Measurements from ENCODE around the gene PCA3. TPM values are rescaled to one million over a fixed set of nuclear protein-coding genes. Genes with fewer than 3 reads are reported as not detected.

Gene PCA3
- total and polyA plus RNA-seq, 11 donors, result not detected

DNA sequence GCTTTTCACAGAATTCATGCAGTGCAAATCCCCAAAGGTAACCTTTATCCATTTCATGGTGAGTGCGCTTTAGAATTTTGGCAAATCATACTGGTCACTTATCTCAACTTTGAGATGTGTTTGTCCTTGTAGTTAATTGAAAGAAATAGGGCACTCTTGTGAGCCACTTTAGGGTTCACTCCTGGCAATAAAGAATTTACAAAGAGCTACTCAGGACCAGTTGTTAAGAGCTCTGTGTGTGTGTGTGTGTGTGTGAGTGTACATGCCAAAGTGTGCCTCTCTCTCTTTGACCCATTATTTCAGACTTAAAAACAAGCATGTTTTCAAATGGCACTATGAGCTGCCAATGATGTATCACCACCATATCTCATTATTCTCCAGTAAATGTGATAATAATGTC, 21.3 kb downstream of the PCA3 start:
- whole genome bisulfite sequencing, 4 donors, result 84 to 94% (median 89%) methylated on average over 1 of the region's 1 CpG
- intact Hi-C loops (cut with DNase I), result no loop called here
- H3K27ac ChIP-seq, result no peak overlapping the region
- no peak overlapping the region for H3K4me3 ChIP-seq
- ATAC-seq (no peak), DNase-seq (no peak)
- H3K9me3 ChIP-seq, result no peaks in the 10 kb centered on the region
- H3K4me1 ChIP-seq, result no peaks in the 10 kb centered on the region
- no peaks in the 10 kb centered on the region for H3K36me3 ChIP-seq
- TF ChIP-seq, protein P1, sequence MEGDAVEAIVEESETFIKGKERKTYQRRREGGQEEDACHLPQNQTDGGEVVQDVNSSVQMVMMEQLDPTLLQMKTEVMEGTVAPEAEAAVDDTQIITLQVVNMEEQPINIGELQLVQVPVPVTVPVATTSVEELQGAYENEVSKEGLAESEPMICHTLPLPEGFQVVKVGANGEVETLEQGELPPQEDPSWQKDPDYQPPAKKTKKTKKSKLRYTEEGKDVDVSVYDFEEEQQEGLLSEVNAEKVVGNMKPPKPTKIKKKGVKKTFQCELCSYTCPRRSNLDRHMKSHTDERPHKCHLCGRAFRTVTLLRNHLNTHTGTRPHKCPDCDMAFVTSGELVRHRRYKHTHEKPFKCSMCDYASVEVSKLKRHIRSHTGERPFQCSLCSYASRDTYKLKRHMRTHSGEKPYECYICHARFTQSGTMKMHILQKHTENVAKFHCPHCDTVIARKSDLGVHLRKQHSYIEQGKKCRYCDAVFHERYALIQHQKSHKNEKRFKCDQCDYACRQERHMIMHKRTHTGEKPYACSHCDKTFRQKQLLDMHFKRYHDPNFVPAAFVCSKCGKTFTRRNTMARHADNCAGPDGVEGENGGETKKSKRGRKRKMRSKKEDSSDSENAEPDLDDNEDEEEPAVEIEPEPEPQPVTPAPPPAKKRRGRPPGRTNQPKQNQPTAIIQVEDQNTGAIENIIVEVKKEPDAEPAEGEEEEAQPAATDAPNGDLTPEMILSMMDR (IDR thresholded peaks at IDR 0.05), result no peak
- no peak for TF ChIP-seq POLR2A (IDR thresholded peaks at IDR 0.05)
- no peaks in the 10 kb centered on the region for H3K27me3 ChIP-seq

DNA sequence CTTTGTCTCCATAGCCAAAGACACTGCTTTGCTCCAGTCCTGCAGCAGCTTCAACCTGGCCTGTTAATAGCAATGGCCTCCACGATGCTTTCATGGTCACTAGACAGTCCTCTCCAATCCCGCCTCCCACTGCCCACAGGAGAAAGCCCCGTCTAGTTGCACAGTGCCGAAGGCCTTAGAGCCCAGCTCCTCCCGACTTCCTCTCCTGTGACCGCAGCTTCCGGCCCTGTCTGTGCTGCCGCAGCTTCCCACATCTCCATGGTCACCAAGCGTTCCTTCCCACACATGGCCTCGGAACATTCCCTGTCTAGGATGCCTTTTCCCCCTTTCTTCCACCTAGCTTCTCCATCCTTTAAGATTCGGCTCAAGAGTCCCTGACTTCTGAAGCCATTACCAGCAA, 23.4 kb downstream of the PCA3 start:
- intact Hi-C loops (cut with DNase I), result no loop called here
- H3K4me3 ChIP-seq, result no peak overlapping the region
- WGBS, 4 donors, result 70 to 79% (median 77%) methylated on average over 11 of the region's 11 CpGs
- no peak for TF ChIP-seq POLR2A (IDR thresholded peaks at IDR 0.05)
- TF ChIP-seq, protein P1 (IDR thresholded peaks at IDR 0.05), result no peak
- H3K36me3 ChIP-seq, result no peaks in the 10 kb centered on the region
- ATAC-seq, result no peak
- H3K27ac ChIP-seq, result no peak overlapping the region
- no peaks in the 10 kb centered on the region for H3K4me1 ChIP-seq
- DNase-seq, result no peak
- H3K9me3 ChIP-seq, result no peaks in the 10 kb centered on the region
- H3K27me3 ChIP-seq, result no peaks in the 10 kb centered on the region

DNA sequence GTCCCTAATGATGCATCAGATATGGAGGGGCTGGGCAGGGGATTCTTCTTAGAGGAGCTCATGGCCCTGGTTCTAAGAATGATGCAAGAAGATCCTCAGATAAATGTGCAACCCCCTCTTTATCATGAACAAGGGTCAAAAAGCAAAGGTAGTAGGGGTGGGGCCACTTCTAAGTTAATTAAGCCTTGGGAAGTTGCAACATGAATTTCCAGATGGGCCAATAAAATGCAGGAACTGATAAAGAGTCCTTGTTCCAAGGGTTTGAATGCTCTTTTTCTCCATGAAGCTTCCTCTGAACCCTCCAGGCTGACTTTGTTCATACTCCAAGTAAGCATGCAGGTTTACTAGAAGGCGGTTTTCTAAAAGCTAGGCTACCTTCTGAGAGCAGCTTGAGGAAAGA, 25.6 kb downstream of the PCA3 start:
- Histone ChIP-seq H3K4me1 (no peaks in the 10 kb centered on the region), H3K9me3 (no peaks in the 10 kb centered on the region), H3K4me3 (no peak overlapping the region), H3K27me3 (no peaks in the 10 kb centered on the region), H3K36me3 (no peaks in the 10 kb centered on the region), H3K27ac (no peak overlapping the region)
- ATAC-seq, result no peak
- DNase-seq, result no peak
- TF ChIP-seq, protein P1 (IDR thresholded peaks at IDR 0.05), result no peak
- no peak for TF ChIP-seq POLR2A (IDR thresholded peaks at IDR 0.05)
- WGBS, 4 donors, result 83 to 100% (median 91%) methylated on average over 1 of the region's 1 CpG
- intact Hi-C loops (cut with DNase I), result no loop called here

DNA sequence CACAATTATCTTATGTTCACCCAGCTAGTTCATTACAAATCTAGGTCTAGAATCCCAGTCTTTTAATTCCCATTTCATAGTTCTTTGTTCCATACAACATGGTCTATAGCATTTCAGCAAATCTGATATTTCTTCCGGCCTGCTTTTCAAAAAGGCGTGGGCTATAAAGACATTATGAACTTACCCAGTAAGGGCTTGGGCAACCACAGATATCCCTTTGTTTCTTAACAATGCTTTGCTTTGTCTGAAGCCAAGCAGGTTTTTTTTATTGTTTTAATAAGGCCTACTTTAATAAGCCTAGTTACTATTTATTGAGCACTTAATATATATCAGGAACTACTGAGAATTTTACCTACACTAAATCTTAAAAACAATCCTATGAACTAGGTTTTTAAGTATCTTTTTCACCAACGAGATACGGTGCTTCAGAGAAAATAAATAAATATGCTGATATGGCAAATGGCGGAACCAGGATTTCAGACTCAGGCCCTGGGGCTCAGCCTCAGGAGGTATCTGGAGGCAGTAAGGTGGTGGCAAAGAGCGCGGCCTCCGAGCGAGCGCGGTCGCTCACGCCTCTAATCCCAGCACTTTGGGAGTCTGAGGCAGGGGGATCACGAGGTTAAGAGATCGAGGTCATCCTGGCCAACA, 29.7 kb downstream of the PCA3 start:
- H3K4me1 ChIP-seq, result no peaks in the 10 kb centered on the region
- no peaks in the 10 kb centered on the region for H3K27me3 ChIP-seq
- intact Hi-C loops (cut with DNase I), result no loop called here

More for the DNA sequence above, 29.7 kb downstream of the PCA3 start:
- ATAC-seq (no peak), DNase-seq (no peak)
- Histone ChIP-seq H3K9me3 (no peaks in the 10 kb centered on the region), H3K36me3 (no peaks in the 10 kb centered on the region), H3K4me3 (no peak overlapping the region), H3K27ac (no peak overlapping the region)
- no peak for TF ChIP-seq POLR2A (IDR thresholded peaks at IDR 0.05)
- TF ChIP-seq, protein P1 (IDR thresholded peaks at IDR 0.05), result no peak
- 89 to 95% (median 90%) methylated on average over 15 of the region's 15 CpGs for WGBS, 4 donors

Data from heart left ventricle (tissue), 16 donors.